ENCODE results near the gene MYH6.

MYH6 gene

GRCh38 chr14:23414906-23415820, 7.1 kb upstream of the MYH6 start:
- Histone ChIP-seq H3K4me3 (replicated peaks; ENCODE audit: insufficient read depth, low read length) (no peak overlapping the region), H3K27ac (replicated peaks) (no peak overlapping the region), H3K27me3 (ENCODE audit: insufficient read depth, poor library complexity, severe bottlenecking) (no peaks in the 10 kb centered on the region)
- TF ChIP-seq SPI1 (IDR thresholded peaks at IDR 0.05; ENCODE audit: borderline replicate concordance, low read depth) (no peak), CTCF (IDR thresholded peaks at IDR 0.05; ENCODE audit: insufficient read depth, low read length) (no peak), GABPA (IDR thresholded peaks at IDR 0.05; ENCODE audit: low read depth) (no peak), POLR2AphosphoS5 (IDR thresholded peaks at IDR 0.05; ENCODE audit: low read depth) (no peak), REST (IDR thresholded peaks at IDR 0.05; ENCODE audit: insufficient replicate concordance, low read depth) (no peak)
- no peak for DNase-seq (ENCODE audit: low read depth in 1 of 2, low spot score in 1 of 2)

- TF ChIP-seq CTCF (IDR thresholded peaks at IDR 0.05; ENCODE audit: insufficient read depth, low read length) (no peak), SPI1 (IDR thresholded peaks at IDR 0.05; ENCODE audit: borderline replicate concordance, low read depth) (no peak), POLR2AphosphoS5 (IDR thresholded peaks at IDR 0.05; ENCODE audit: low read depth) (no peak), REST (IDR thresholded peaks at IDR 0.05; ENCODE audit: insufficient replicate concordance, low read depth) (no peak), GABPA (IDR thresholded peaks at IDR 0.05; ENCODE audit: low read depth) (no peak)
- no peak overlapping the region for H3K4me3 ChIP-seq (replicated peaks; ENCODE audit: insufficient read depth, low read length)
- no peak for DNase-seq (ENCODE audit: low read depth in 1 of 2, low spot score in 1 of 2)
- H3K27ac ChIP-seq (replicated peaks): no peak overlapping the region
- H3K27me3 ChIP-seq (ENCODE audit: insufficient read depth, poor library complexity, severe bottlenecking): no peaks in the 10 kb centered on the region
These were observed 6.2 kb upstream of the MYH6 start for GRCh38 chr14:23414254-23414653.

GRCh38 chr14:23413681-23414080, 5.6 kb upstream of the MYH6 start:
- DNase-seq (ENCODE audit: low read depth in 1 of 2, low spot score in 1 of 2): no peak
- Histone ChIP-seq H3K4me3 (replicated peaks; ENCODE audit: insufficient read depth, low read length) (no peak overlapping the region), H3K27ac (replicated peaks) (no peak overlapping the region), H3K27me3 (ENCODE audit: insufficient read depth, poor library complexity, severe bottlenecking) (no peaks in the 10 kb centered on the region)
- no peak for TF ChIP-seq SPI1 (IDR thresholded peaks at IDR 0.05; ENCODE audit: borderline replicate concordance, low read depth)
- no peak for TF ChIP-seq CTCF (IDR thresholded peaks at IDR 0.05; ENCODE audit: insufficient read depth, low read length)
- no peak for TF ChIP-seq REST (IDR thresholded peaks at IDR 0.05; ENCODE audit: insufficient replicate concordance, low read depth)
- no peak for TF ChIP-seq POLR2AphosphoS5 (IDR thresholded peaks at IDR 0.05; ENCODE audit: low read depth)
- no peak for TF ChIP-seq GABPA (IDR thresholded peaks at IDR 0.05; ENCODE audit: low read depth)

Data from HL-60 (cell line).